Measurements from ENCODE around the gene RNF169.

DNA sequence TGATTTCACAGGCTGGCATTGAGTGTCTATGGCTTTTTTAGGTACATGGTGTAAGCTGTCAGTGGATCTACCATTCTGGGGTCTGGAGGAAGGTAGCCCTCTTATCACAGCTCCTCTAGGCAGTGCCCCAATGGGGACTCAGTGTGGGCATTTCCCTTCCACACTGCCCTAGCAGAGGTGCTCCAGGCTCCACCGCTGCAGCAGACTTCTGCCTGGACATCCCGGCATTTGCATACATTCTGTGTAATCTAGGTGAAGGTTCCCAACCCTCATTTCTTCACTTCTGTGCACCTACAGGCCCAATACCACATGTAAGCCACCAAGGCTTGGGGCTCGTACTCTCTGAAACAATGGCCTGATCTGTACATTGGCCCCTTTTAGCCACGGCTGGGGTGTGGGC lies 78.3 kb downstream of the RNF169 start:
- TF ChIP-seq POLR2AphosphoS5 (IDR thresholded peaks at IDR 0.05; ENCODE audit: low read depth, low read length): no peak
- TF ChIP-seq TAF1 (IDR thresholded peaks at IDR 0.05; ENCODE audit: borderline replicate concordance, low read depth, low read length): no peak
- TF ChIP-seq POLR2A (IDR thresholded peaks at IDR 0.05; ENCODE audit: low read depth, low read length): no peak
